H9 (cell line): Measurements from ENCODE around the gene DGLUCY. TPM values are rescaled to one million over a fixed set of nuclear protein-coding genes. Genes with fewer than 3 reads are reported as not detected.
A peak's percentile ranks its signal among the peaks of the same experiment; 100 is the strongest.

Experiments used
- DNase-seq: peaks from one replicate; pipeline ENCODE4 v3.0.0-alpha.2; 2017
- H2AFZ ChIP-seq: one replicate; pipeline ENCODE4 v1.6.1; 2013; ENCODE audit warnings: mild to moderate bottlenecking, low read length, control low read depth, moderate library complexity
- H2AK5ac ChIP-seq: 2 replicates; pipeline ENCODE4 v1.6.1; 2013; ENCODE audit warnings: low read length, control low read depth, mixed read lengths; ENCODE audit not compliant: insufficient read length
- H2BK120ac ChIP-seq: one replicate; pipeline ENCODE4 v1.6.1; 2013; ENCODE audit warnings: low read depth, mild to moderate bottlenecking, low read length, control low read depth, inconsistent platforms; ENCODE audit not compliant: poor library complexity, severe bottlenecking
- H2BK12ac ChIP-seq: 2 replicates; pipeline ENCODE4 v1.6.1; 2013; ENCODE audit warnings: low read length, control low read depth, mixed read lengths, low read depth; ENCODE audit not compliant: insufficient read length
- H2BK15ac ChIP-seq: 2 replicates; pipeline ENCODE4 v1.6.1; 2013; ENCODE audit warnings: low read depth, low read length, control low read depth
- H2BK20ac ChIP-seq: one replicate; pipeline ENCODE4 v1.6.1; 2013; ENCODE audit warnings: low read depth, mild to moderate bottlenecking, low read length, control low read depth, inconsistent platforms; ENCODE audit not compliant: poor library complexity, severe bottlenecking
- H2BK5ac ChIP-seq: 2 replicates; pipeline ENCODE4 v1.6.1; 2013; ENCODE audit warnings: low read length, control low read depth, mixed read lengths; ENCODE audit not compliant: insufficient read length
- H3K14ac ChIP-seq: 2 replicates; pipeline ENCODE4 v1.6.1; 2013; ENCODE audit warnings: low read length, control low read depth; ENCODE audit not compliant: insufficient read depth
- H3K18ac ChIP-seq: 2 replicates; pipeline ENCODE4 v1.6.1; 2013; ENCODE audit warnings: low read depth, mild to moderate bottlenecking, mixed read lengths, low read length, control low read depth; ENCODE audit not compliant: insufficient read length
- H3K23ac ChIP-seq: 2 replicates; pipeline ENCODE4 v1.6.1; 2013; ENCODE audit warnings: low read length, control low read depth, mixed read lengths, low read depth; ENCODE audit not compliant: insufficient read length
- H3K23me2 ChIP-seq: 2 replicates; pipeline ENCODE4 v1.6.1; 2013; ENCODE audit warnings: low read depth, mild to moderate bottlenecking, mixed read lengths, low read length, control low read depth; ENCODE audit not compliant: insufficient read length, poor library complexity, severe bottlenecking
- H3K27ac ChIP-seq: 2 replicates; pipeline ENCODE4 v1.5.1; 2013; ENCODE audit warnings: low read length, control low read depth, mixed read lengths, low read depth; ENCODE audit not compliant: insufficient read length
- H3K27me3 ChIP-seq: 2 replicates; pipeline ENCODE4 v1.6.1; 2013; ENCODE audit warnings: low read length, control low read depth, inconsistent platforms; ENCODE audit not compliant: insufficient read depth
- H3K4ac ChIP-seq: 2 replicates; pipeline ENCODE4 v1.6.1; 2013; ENCODE audit warnings: low read depth, mild to moderate bottlenecking, control low read depth, inconsistent platforms, low read length, moderate library complexity
- H3K4me1 ChIP-seq: 2 replicates; pipeline ENCODE4 v1.6.1; 2013; ENCODE audit warnings: low read length, control low read depth, inconsistent platforms; ENCODE audit not compliant: insufficient read depth
- H3K4me2 ChIP-seq: 2 replicates; pipeline ENCODE4 v1.6.1; 2013; ENCODE audit warnings: low read length, control low read depth, mixed read lengths; ENCODE audit not compliant: insufficient read length, insufficient read depth
- H3K56ac ChIP-seq: 2 replicates; pipeline ENCODE4 v1.6.1; 2013; ENCODE audit warnings: low read depth, mild to moderate bottlenecking, mixed read lengths, low read length, control low read depth; ENCODE audit not compliant: insufficient read length
- H3K79me1 ChIP-seq: 2 replicates; pipeline ENCODE4 v1.6.1; 2013; ENCODE audit warnings: low read depth, mild to moderate bottlenecking, moderate library complexity, low read length, control low read depth, inconsistent platforms; ENCODE audit not compliant: insufficient read depth, poor library complexity, severe bottlenecking
- H3K79me2 ChIP-seq: 2 replicates; pipeline ENCODE4 v1.6.1; 2013; ENCODE audit warnings: low read length, control low read depth, inconsistent platforms; ENCODE audit not compliant: insufficient read depth
- H3K9ac ChIP-seq: 2 replicates; pipeline ENCODE4 v1.6.1; 2013; ENCODE audit warnings: low read length, control low read depth, mixed read lengths; ENCODE audit not compliant: insufficient read length; ENCODE audit errors: extremely low read depth
- H3K9me3 ChIP-seq: one replicate; pipeline ENCODE4 v1.6.1; 2013; ENCODE audit warnings: low read depth, low read length, inconsistent platforms; ENCODE audit not compliant: control insufficient read depth
- H3T11ph ChIP-seq: one replicate; pipeline ENCODE4 v1.6.1; 2013; ENCODE audit warnings: mild to moderate bottlenecking, low read length, control low read depth, inconsistent platforms
- H4K20me1 ChIP-seq: one replicate; pipeline ENCODE4 v1.6.1; 2013; ENCODE audit not compliant: control insufficient read depth, insufficient read length, insufficient read depth
- H4K5ac ChIP-seq: 2 replicates; pipeline ENCODE4 v1.6.1; 2013; ENCODE audit warnings: low read depth, mild to moderate bottlenecking, mixed read lengths, low read length, control low read depth; ENCODE audit not compliant: insufficient read length
- H4K8ac ChIP-seq: replicated peaks from 2 replicates; pipeline ENCODE4 v1.6.1; 2013; ENCODE audit warnings: low read length, control low read depth, mixed read lengths, low read depth; ENCODE audit not compliant: insufficient read length
- H4K91ac ChIP-seq: 2 replicates; pipeline ENCODE4 v1.6.1; 2013; ENCODE audit warnings: low read depth, mild to moderate bottlenecking, moderate library complexity, mixed read lengths, low read length, control low read depth; ENCODE audit not compliant: insufficient read length
- H3K27ac Mint-ChIP-seq, 3 experiments: 2 replicates in 2 of 3; 3 replicates in 1 of 3; pipeline ENCODE4 v1.8.0; 2020 to 2021; ENCODE audit warnings: mixed read lengths in 3 of 3, mild to moderate bottlenecking in 1 of 3, moderate library complexity in 1 of 3
- H3K27me3 Mint-ChIP-seq: 2 replicates; pipeline ENCODE4 v1.8.0; 2021; ENCODE audit warnings: low read depth, mild to moderate bottlenecking, moderate library complexity, mixed read lengths
- H3K36me3 Mint-ChIP-seq, 3 experiments: 2 replicates in 2 of 3; 3 replicates in 1 of 3; pipeline ENCODE4 v1.8.0; 2020 to 2021; ENCODE audit warnings: low read depth in 3 of 3, mixed read lengths in 3 of 3; ENCODE audit not compliant: insufficient read depth in 1 of 3
- H3K4me1 Mint-ChIP-seq, 2 experiments: 2 replicates each; pipeline ENCODE4 v1.8.0; 2020; ENCODE audit warnings: mixed read lengths in 2 of 2
- H3K4me3 Mint-ChIP-seq, 2 experiments: 2 replicates in 1 of 2; 3 replicates in 1 of 2; pipeline ENCODE4 v1.8.0; 2020 to 2021; ENCODE audit warnings: mild to moderate bottlenecking in 2 of 2, mixed read lengths in 2 of 2, moderate library complexity in 1 of 2
- H3K9me3 Mint-ChIP-seq, 2 experiments: 2 replicates in 1 of 2; 3 replicates in 1 of 2; pipeline ENCODE4 v1.8.0; 2020; ENCODE audit warnings: mild to moderate bottlenecking in 2 of 2, mixed read lengths in 2 of 2, moderate library complexity in 1 of 2
- CTCF ChIP-seq: fragments of 200-600 bp; sonication (generic); conservative IDR thresholded peaks from 3 replicates; pipeline ENCODE4 v1.8.0; 2021; ENCODE audit warnings: antibody characterized with exemption, mild to moderate bottlenecking
- WGBS: extraction: QIAGEN DNeasy Blood & Tissue Kit; methylation state at CpG from one replicate; pipeline ENCODE4 v1.1.7; 2013; ENCODE audit warnings: missing lambda C conversion rate, low lambda C conversion rate, mixed read lengths; ENCODE audit not compliant: insufficient read length; ENCODE audit errors: extremely low coverage; 5-methylcytosine and 5-hydroxymethylcytosine counted together
- total RNA-seq: library from RNA; stranded (reverse); gene quantifications from 2 replicates; pipeline ENCODE4 v1.2.1, GENCODE V29; 2021

Gene DGLUCY
- total RNA-seq, 1 experiment from 2014 or later = 29.6 TPM

GRCh38 chr14:91117960-91118359, 4.1 kb downstream of the DGLUCY start:
- H3K27ac Mint-ChIP-seq = peak overlapping the region in 2 of 3 experiments; percentile 46 to 92; a peak in 3 of 7 replicates
- H2BK5ac ChIP-seq = no peak overlapping the region
- no peak for TF ChIP-seq CTCF
- no peaks in the 10 kb centered on the region for H3K9me3 ChIP-seq
- H2AFZ ChIP-seq = no peak overlapping the region
- H2AK5ac ChIP-seq = no peak overlapping the region
- no peaks in the 10 kb centered on the region for H3K79me2 ChIP-seq
- peaks cover 14% of the 10 kb centered on the region for H3K4me1 ChIP-seq
- no peak overlapping the region for H4K5ac ChIP-seq
- H4K8ac ChIP-seq = no peak overlapping the region
- no peak overlapping the region for H2BK12ac ChIP-seq
- no peak overlapping the region for H3K27ac ChIP-seq
- no peak overlapping the region for H3T11ph ChIP-seq
- H3K23ac ChIP-seq = no peak overlapping the region
- no peak overlapping the region for H4K91ac ChIP-seq
- no peak overlapping the region for H3K4me2 ChIP-seq
- H4K20me1 ChIP-seq = no peaks in the 10 kb centered on the region
- H3K79me1 ChIP-seq = no peaks in the 10 kb centered on the region
- peaks cover 9% of the 10 kb centered on the region for H3K23me2 ChIP-seq
- no peaks in the 10 kb centered on the region for H3K27me3 Mint-ChIP-seq
- H3K4me1 Mint-ChIP-seq = peaks cover 61 to 71% of the 10 kb centered on the region in 2 experiments
- H3K9ac ChIP-seq = no peak overlapping the region
- H2BK15ac ChIP-seq = no peak overlapping the region
- peaks cover 20 to 37% (median 26%) of the 10 kb centered on the region in 3 experiments for H3K36me3 Mint-ChIP-seq
- H3K4ac ChIP-seq = no peak overlapping the region
- no peak overlapping the region for H2BK120ac ChIP-seq
- H3K56ac ChIP-seq = no peak overlapping the region
- WGBS = no CpG with 5 or more reads among the region's 5 CpGs
- no peaks in the 10 kb centered on the region for H3K27me3 ChIP-seq
- no peak overlapping the region for H2BK20ac ChIP-seq
- H3K4me3 Mint-ChIP-seq = no peak overlapping the region
- H3K9me3 Mint-ChIP-seq = peaks cover 6 to 10% of the 10 kb centered on the region in 2 experiments
- H3K14ac ChIP-seq = no peak overlapping the region
- no peak overlapping the region for H3K18ac ChIP-seq
- no peak for DNase-seq
